Measurements from ENCODE around the gene TPCN1.

DNA sequence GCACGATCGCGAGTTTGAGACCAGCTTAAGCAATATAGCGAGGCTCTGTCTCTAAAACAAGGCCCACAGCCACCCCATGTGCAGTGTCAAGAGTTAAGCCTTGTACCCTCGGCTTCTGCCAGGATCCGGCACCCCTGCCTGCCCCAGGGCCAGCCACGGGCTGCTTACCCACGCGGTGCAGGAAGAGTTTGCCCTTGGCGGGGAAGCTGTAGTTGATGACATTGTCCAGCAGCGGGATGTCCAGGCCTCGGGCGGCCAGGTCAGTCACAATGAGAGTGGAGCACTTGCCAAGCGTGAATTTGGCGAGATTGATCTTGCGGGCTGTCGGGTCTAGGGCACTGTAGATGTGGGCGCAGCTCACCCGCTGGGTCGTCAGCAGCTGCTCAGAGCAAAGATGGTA lies 49.1 kb upstream of the TPCN1 start:
- TF ChIP-seq EZH2 (IDR thresholded peaks at IDR 0.05) = no peak
- TF ChIP-seq POLR2AphosphoS5 (IDR thresholded peaks at IDR 0.05; ENCODE audit: borderline replicate concordance, low read depth, low read length) = no peak
- TF ChIP-seq FOXP2 (optimal IDR thresholded peaks at IDR 0.05; ENCODE audit: control extremely low read depth, extremely low read length, insufficient read depth) = no peak
